ENCODE measurements around the gene ARF1.

DNA sequence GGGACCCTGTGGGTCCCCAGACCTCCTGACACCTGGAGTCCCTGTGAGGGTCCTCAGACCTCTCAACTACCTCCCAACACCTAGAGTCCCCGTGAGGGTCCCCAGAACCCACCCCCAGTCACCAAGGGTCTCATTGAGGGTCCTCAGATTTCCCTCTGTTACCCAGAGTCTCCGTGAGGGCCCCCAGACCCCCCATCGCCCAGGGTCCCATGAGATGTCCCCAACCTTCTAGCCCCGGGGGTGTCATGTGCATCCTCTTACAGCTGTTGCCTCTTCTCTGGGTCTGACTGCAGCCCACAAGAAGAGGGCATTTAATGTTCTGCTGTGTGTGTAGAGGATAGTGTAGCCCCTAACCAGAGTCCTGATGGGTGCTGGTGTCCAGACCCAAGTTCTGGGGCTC, 65.3 kb downstream of the ARF1 start:
- TF ChIP-seq, protein P1, sequence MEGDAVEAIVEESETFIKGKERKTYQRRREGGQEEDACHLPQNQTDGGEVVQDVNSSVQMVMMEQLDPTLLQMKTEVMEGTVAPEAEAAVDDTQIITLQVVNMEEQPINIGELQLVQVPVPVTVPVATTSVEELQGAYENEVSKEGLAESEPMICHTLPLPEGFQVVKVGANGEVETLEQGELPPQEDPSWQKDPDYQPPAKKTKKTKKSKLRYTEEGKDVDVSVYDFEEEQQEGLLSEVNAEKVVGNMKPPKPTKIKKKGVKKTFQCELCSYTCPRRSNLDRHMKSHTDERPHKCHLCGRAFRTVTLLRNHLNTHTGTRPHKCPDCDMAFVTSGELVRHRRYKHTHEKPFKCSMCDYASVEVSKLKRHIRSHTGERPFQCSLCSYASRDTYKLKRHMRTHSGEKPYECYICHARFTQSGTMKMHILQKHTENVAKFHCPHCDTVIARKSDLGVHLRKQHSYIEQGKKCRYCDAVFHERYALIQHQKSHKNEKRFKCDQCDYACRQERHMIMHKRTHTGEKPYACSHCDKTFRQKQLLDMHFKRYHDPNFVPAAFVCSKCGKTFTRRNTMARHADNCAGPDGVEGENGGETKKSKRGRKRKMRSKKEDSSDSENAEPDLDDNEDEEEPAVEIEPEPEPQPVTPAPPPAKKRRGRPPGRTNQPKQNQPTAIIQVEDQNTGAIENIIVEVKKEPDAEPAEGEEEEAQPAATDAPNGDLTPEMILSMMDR (conservative IDR thresholded peaks at IDR 0.05) = no peak
- TF ChIP-seq EZH2 (IDR thresholded peaks at IDR 0.05; ENCODE audit: low read depth) = no peak

Data from PC-9 (cell line).